Natural killer cell treated with Interleukin-12 subunit alpha and Interleukin-12 subunit beta and Interleukin-15 and Interleukin-18, amount 100 ng/mL, for 72 hours (primary cell): ENCODE data around the gene NR6A1. TPM values are rescaled to one million over a fixed set of nuclear protein-coding genes. Genes with fewer than 3 reads are reported as not detected.

Source experiments
- ATAC-seq, 2 donors: fragments of 150-1000 bp; cut with Tn5 transposase in 1 of 2; sonication (Bioruptor Pico), chemical (Tn5 transposase) in 1 of 2; 2 replicates each; pipeline ENCODE4 v1.10.0; 2021
- DNase-seq: peaks from one replicate; pipeline ENCODE4 v3.0.0; 2022; ENCODE audit warnings: low spot score
- H3K27ac Mint-ChIP-seq, 2 donors: 1 replicate in 1 of 2; 2 replicates in 1 of 2; pipeline ENCODE4 v1.8.0; 2022; ENCODE audit warnings: mixed read lengths in 2 of 2, mild to moderate bottlenecking in 1 of 2, moderate library complexity in 1 of 2
- H3K27me3 Mint-ChIP-seq, 2 donors: 1 replicate in 1 of 2; 2 replicates in 1 of 2; pipeline ENCODE4 v1.8.0; 2022; ENCODE audit warnings: mixed read lengths in 2 of 2
- H3K36me3 Mint-ChIP-seq: one replicate; pipeline ENCODE4 v1.8.0; 2022; ENCODE audit warnings: mixed read lengths
- H3K4me1 Mint-ChIP-seq, 2 donors: 1 replicate in 1 of 2; 2 replicates in 1 of 2; pipeline ENCODE4 v1.8.0; 2022; ENCODE audit warnings: low read depth in 2 of 2, mixed read lengths in 2 of 2, mild to moderate bottlenecking in 1 of 2
- H3K4me3 Mint-ChIP-seq: one replicate; pipeline ENCODE4 v1.8.0; 2022; ENCODE audit warnings: mixed read lengths
- H3K9me3 Mint-ChIP-seq: 2 replicates; pipeline ENCODE4 v1.8.0; 2022; ENCODE audit warnings: mixed read lengths
- total RNA-seq, 2 donors: library from RNA; stranded (reverse); gene quantifications; one replicate each; pipeline ENCODE4 v1.2.3, GENCODE V29; 2022

Gene NR6A1
- total RNA-seq, 2 donors from 2014 or later, result 2.0 to 3.8 TPM

DNA sequence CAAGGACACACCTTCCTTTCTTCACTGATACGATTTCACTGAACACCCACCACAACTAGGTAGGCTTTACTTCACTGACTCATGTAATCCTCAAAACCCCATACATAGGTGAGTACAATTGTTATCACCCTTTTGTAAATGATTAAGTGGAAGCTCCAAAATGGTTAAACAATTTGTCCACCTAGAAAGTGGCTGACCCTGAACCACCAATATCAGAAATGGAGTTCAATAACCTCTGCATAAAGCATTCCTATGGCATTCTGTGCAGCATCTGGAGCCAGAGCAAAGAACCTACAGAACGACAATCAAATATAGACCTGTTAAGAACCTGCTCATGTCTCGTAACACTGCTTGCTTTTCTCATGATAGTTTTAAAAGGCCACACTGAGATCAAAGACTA, 213.2 kb downstream of the NR6A1 start:
- ATAC-seq, result no peak
- Mint-ChIP-seq H3K4me3 (no peak overlapping the region), H3K36me3 (no peaks in the 10 kb centered on the region), H3K27me3 (peaks cover 7 to 8% of the 10 kb centered on the region in 2 donors), H3K27ac (no peak overlapping the region), H3K4me1 (no peaks in the 10 kb centered on the region), H3K9me3 (no peaks in the 10 kb centered on the region)
- no peak for DNase-seq

DNA sequence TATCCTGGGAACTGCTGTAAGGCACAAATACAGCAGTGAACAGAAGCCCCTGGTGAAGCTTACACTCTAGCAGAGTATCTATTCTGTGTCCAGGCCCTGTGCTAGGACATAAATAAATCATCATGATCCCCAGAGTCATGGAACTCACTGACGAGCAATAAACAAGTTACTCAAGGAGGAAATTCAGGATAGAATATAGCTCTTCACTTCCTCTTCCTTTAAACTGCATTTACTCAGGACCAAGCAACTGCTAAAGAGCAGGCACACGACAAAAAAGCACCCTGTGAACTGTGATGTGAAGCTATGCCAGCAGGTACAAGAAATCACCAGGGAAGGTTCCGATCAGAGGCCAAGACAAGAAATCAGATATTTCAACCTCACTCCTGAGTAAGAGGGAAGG, 216.1 kb downstream of the NR6A1 start:
- Mint-ChIP-seq H3K9me3 (no peaks in the 10 kb centered on the region), H3K4me1 (no peaks in the 10 kb centered on the region), H3K27me3 (peaks cover 7 to 8% of the 10 kb centered on the region in 2 donors), H3K4me3 (no peak overlapping the region), H3K27ac (no peak overlapping the region), H3K36me3 (no peaks in the 10 kb centered on the region)
- ATAC-seq (no peak), DNase-seq (no peak)

DNA sequence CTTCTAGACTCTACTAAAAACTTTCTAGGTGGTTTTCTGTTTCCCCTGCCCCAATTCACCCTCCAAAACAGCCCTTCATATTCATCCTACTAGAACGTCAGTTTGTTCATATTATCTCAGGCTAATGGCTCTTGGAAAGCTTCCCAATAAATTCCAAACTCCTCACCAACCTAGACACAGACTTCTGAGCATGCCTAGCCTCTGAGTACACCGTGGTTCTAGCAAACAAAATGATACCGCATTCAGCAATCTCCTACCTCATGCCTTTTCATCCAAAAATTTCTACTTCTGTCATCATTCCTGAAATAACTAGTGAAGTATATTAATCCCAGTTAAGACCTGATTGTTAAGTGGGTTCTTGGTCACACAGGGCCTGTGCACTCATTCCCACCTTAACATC, 217.4 kb downstream of the NR6A1 start:
- H3K27me3 Mint-ChIP-seq, result peaks cover 12 to 13% of the 10 kb centered on the region in 2 donors
- DNase-seq (no peak), ATAC-seq (no peak)
- H3K27ac Mint-ChIP-seq, result no peak overlapping the region
- H3K36me3 Mint-ChIP-seq, result no peaks in the 10 kb centered on the region
- peaks cover 0 to 4% of the 10 kb centered on the region in 2 donors for H3K4me1 Mint-ChIP-seq
- no peaks in the 10 kb centered on the region for H3K9me3 Mint-ChIP-seq
- no peak overlapping the region for H3K4me3 Mint-ChIP-seq

DNA sequence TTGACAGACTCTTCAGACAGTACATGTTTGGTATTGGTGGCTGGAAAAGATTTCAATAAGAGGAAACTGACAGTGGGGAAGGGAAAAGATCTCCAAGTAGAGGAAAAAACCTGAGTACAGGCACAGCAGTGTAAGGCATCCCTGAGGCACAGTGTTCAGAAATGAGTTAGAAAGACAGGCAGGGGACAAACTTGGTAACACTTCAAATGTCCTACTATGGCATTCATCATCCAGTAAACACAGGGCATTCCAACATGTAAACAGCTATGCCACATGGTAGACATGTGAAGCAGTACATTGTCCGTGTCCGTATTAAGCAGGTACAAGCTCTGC, 218.9 kb downstream of the NR6A1 start:
- Mint-ChIP-seq H3K9me3 (no peaks in the 10 kb centered on the region), H3K4me3 (no peak overlapping the region), H3K4me1 (peaks cover 0 to 8% of the 10 kb centered on the region in 2 donors), H3K27ac (no peak overlapping the region), H3K36me3 (no peaks in the 10 kb centered on the region), H3K27me3 (peaks cover 19 to 23% of the 10 kb centered on the region in 2 donors)
- ATAC-seq (no peak), DNase-seq (no peak)

DNA sequence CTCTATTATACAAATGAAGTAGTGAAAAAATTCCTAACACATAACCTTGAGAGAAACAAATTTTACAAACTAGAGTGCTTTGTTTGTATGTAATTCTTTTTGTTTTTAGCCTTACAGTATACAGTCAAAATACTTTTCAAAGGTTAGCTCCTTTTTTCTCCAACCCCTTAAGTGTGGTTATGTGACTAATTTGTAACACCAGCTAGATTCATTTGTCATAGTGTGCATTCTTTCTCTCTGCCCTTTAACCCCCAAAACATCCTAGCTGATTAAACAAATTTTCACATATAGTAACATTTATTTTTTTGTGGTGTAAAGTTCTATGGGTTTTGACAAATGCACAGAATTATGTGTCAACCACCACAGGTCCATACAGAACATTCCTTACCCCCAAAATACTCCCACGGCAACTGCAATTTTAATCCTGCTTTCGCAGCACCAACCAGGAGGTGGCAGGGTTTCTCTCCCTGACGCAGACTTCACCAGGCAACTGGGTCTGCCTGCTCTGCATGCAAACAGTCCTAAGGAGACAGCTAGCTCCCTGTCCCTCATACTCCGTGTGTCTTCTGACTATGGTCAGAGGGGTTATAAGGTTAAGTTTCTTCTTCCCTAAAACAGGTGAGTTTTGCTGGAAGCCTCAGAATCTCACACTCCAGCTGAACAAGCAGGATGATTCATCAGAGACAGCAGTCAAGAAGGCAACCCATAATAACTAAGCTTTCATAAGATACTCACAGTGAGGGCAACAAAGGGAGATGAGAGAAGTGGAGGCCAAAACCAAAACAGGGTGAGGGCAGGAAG, 219.4 kb downstream of the NR6A1 start:
- H3K27me3 Mint-ChIP-seq, result peaks cover 23 to 28% of the 10 kb centered on the region in 2 donors
- H3K36me3 Mint-ChIP-seq, result no peaks in the 10 kb centered on the region
- ATAC-seq (peak; percentile 62 to 75), DNase-seq (no peak)
- H3K4me1 Mint-ChIP-seq, result peaks cover 0 to 8% of the 10 kb centered on the region in 2 donors
- no peak overlapping the region for H3K27ac Mint-ChIP-seq
- no peaks in the 10 kb centered on the region for H3K9me3 Mint-ChIP-seq
- H3K4me3 Mint-ChIP-seq, result no peak overlapping the region

DNA sequence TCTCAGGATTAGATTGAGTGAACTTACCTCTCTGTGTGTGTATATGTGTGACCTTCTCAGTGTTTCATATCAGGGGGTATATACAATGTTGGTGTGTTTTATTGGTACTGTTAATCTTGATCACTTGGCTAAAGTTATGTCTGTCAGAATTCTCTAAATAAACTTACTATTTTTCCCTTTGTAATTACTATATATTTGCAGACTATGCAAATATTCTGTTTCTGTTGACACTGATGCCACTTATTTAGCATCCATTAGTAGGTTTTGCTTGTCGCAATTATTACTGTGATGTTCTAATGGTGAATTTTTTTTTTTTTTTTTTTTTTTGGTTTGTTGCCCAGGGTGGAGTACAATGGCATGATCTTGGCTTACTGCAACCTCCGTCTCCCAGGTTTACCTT, 221.0 kb downstream of the NR6A1 start:
- Mint-ChIP-seq H3K4me1 (peaks cover 0 to 8% of the 10 kb centered on the region in 2 donors), H3K27ac (no peak overlapping the region), H3K27me3 (peaks cover 20 to 25% of the 10 kb centered on the region in 2 donors), H3K36me3 (no peaks in the 10 kb centered on the region), H3K4me3 (no peak overlapping the region), H3K9me3 (no peaks in the 10 kb centered on the region)
- no peak for ATAC-seq
- no peak for DNase-seq

DNA sequence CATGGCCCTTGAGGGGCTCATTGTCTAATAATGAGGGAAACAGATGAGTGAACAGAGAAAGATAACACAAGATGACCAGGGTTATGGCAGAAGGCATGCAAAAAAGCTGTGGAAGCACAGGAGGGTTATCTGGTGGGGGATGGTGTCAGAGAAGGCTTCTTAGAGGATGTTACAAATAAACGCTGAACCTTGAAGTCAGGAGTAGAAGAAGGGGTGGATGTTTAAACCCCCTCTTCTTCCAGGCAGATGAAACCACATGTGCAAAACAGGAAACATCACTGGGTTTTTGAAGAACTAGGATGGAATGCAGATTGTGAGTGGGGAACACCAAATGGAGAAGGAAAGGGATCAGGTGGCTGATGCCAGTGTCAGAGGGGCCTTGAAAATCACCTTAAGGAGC, 222.1 kb downstream of the NR6A1 start:
- DNase-seq (no peak), ATAC-seq (no peak)
- H3K27me3 Mint-ChIP-seq, result peaks cover 20 to 25% of the 10 kb centered on the region in 2 donors
- H3K4me1 Mint-ChIP-seq, result peaks cover 0 to 8% of the 10 kb centered on the region in 2 donors
- H3K36me3 Mint-ChIP-seq, result no peaks in the 10 kb centered on the region
- H3K4me3 Mint-ChIP-seq, result no peak overlapping the region
- H3K27ac Mint-ChIP-seq, result no peak overlapping the region
- H3K9me3 Mint-ChIP-seq, result no peaks in the 10 kb centered on the region

DNA sequence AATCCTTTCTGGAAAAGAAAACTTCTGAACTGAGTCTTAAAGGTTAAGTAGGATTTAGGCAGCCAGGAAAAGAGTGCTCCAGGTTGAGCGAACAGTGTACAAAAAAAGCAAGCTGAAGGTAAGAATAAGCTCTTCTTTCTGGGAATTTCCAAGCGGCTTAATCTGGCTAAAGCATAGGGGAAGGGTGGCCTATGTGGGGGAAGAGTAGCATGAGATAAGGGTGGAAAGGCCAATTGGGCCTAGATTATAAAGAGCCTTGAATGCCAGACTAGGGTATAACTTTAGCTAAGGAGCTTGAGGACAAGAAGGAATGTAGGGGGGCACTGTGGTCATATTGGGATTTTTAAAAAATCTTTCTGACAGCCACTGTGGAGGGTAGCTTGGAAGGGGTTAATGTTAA, 226.6 kb downstream of the NR6A1 start:
- no peak overlapping the region for H3K4me3 Mint-ChIP-seq
- peaks cover 0 to 8% of the 10 kb centered on the region in 2 donors for H3K4me1 Mint-ChIP-seq
- DNase-seq, result no peak
- peaks cover 23 to 31% of the 10 kb centered on the region in 2 donors for H3K27me3 Mint-ChIP-seq
- ATAC-seq, result no peak
- H3K27ac Mint-ChIP-seq, result no peak overlapping the region
- H3K36me3 Mint-ChIP-seq, result no peaks in the 10 kb centered on the region
- no peaks in the 10 kb centered on the region for H3K9me3 Mint-ChIP-seq

DNA sequence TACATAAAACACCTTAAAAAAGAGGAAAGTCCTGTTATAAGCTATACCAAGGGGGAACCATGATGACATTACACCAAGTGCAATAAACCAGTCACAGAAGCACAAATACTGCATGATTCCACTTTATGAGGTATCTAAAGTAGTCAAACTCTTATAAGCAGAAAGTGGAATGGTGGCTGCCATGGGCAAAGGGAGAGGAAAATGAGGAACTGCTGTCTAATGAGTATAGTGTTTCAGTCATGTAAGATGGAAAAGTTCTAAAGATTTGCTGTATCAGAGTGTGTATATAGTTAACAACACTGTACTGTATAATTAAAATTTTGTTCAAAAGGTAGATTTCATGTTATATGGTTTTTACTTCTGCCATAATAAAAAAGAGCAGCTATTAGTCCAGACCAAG, 229.3 kb downstream of the NR6A1 start:
- H3K9me3 Mint-ChIP-seq, result no peaks in the 10 kb centered on the region
- H3K4me1 Mint-ChIP-seq, result no peaks in the 10 kb centered on the region
- H3K27me3 Mint-ChIP-seq, result peaks cover 10 to 11% of the 10 kb centered on the region in 2 donors
- no peak for DNase-seq
- H3K36me3 Mint-ChIP-seq, result no peaks in the 10 kb centered on the region
- ATAC-seq, result no peak
- no peak overlapping the region for H3K27ac Mint-ChIP-seq
- H3K4me3 Mint-ChIP-seq, result no peak overlapping the region

DNA sequence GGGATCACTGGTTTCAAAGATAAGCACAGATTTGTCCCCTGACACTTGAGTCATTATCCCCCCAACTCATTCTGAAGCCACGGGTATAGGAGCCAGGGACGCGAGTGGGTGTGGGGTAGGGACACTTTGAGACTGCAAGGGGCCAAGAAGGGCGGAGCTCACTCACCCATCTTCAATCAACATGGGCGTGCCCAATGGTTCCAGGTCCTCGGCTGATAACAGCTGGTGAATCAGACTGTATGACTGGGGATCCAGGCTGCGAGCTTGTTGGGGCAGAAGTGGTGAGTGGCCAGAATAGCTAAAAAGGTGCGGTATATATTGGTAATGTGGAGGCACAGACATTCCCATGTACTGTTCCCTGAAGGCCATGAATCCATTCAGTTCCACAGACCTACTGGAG, 233.2 kb downstream of the NR6A1 start:
- Mint-ChIP-seq H3K4me1 (no peaks in the 10 kb centered on the region), H3K27ac (no peak overlapping the region), H3K4me3 (no peak overlapping the region), H3K36me3 (no peaks in the 10 kb centered on the region), H3K27me3 (peaks cover 6 to 10% of the 10 kb centered on the region in 2 donors), H3K9me3 (no peaks in the 10 kb centered on the region)
- DNase-seq (no peak), ATAC-seq (no peak)

DNA sequence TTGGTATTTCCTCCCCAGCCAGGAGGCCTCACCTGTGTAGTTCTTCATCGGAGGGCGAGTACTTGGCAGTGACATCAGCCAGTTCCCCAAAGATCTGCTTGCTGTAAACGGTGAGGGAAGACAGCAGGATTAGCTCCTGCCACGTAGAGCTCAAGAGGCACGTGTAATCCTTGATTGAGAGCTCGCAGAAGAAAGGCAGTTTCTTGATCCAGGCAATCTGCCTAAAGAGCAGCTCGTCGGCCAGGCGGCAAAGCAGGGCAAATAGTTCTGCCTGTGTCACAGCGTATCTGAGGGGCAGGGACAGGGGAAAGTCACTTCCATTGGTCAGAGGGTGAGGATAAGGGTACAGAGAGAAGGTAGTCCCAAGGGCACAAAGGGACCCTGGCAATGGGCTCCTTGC, 235.3 kb downstream of the NR6A1 start:
- H3K36me3 Mint-ChIP-seq, result no peaks in the 10 kb centered on the region
- no peaks in the 10 kb centered on the region for H3K9me3 Mint-ChIP-seq
- peaks cover 8 to 13% of the 10 kb centered on the region in 2 donors for H3K27me3 Mint-ChIP-seq
- H3K27ac Mint-ChIP-seq, result no peak overlapping the region
- DNase-seq (no peak), ATAC-seq (no peak)
- H3K4me1 Mint-ChIP-seq, result no peaks in the 10 kb centered on the region
- no peak overlapping the region for H3K4me3 Mint-ChIP-seq

DNA sequence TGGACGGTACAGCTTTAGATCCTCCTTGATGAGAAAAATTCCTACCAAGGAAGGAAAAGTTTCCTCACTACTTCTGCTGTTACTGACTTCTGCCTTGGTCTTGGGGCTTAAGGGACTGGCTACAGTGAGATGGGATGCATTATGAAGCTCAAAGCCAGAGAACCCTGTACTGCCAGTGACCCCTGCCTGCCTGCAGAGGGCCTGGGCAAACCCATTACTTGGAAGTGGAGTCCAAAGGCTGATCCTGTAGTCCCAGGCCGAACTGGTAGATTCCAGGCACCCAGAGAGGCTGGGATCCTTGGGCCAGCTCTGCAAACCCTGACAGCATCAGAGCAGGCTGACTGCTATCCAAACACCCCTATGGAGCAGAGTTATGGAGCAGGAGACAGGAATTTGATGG, 238.2 kb downstream of the NR6A1 start:
- H3K9me3 Mint-ChIP-seq, result no peaks in the 10 kb centered on the region
- DNase-seq (no peak), ATAC-seq (no peak)
- H3K27ac Mint-ChIP-seq, result no peak overlapping the region
- no peak overlapping the region for H3K4me3 Mint-ChIP-seq
- no peaks in the 10 kb centered on the region for H3K36me3 Mint-ChIP-seq
- peaks cover 3 to 7% of the 10 kb centered on the region in 2 donors for H3K27me3 Mint-ChIP-seq
- no peaks in the 10 kb centered on the region for H3K4me1 Mint-ChIP-seq

DNA sequence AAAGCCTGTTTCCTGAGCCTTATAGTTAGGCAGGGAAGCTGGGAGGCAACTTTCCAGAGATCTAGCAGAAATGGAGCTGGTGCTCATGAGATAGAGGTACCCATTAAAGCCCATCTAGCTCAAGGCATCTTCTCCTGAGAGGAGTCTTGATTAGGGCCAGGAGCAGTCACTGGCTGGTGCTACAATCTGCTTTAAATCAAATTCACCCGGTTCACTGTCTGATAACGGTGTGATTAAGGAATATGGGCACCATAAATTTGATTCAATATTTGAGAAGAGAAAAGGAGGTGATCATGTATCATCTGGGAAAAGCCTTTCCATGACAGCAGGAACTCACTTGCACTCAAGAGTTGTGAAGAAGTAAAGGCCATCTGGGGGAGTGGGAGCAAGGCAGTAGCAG, 240.0 kb downstream of the NR6A1 start:
- Mint-ChIP-seq H3K4me3 (no peak overlapping the region), H3K27ac (no peak overlapping the region), H3K9me3 (no peaks in the 10 kb centered on the region), H3K36me3 (no peaks in the 10 kb centered on the region), H3K27me3 (peaks cover 3 to 7% of the 10 kb centered on the region in 2 donors), H3K4me1 (no peaks in the 10 kb centered on the region)
- DNase-seq, result no peak
- no peak for ATAC-seq

DNA sequence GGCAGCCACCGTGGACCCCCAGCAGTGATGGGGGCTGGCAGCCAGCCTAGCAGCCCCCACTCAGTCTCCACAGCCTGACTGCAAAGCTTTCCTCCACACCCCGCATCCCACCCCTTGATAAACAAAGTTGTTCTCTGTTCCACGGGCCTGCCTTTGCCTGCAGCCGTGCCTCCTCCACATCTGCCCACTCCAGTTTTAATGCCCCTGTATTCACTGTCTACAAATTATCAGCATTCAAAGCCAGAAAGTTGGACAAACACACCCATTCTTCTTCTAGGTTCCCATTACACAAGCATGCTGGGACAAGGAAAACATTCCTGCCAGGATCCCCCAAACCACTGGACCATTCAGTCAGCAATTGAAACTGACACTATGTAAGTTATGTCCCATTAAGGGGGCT, 240.9 kb downstream of the NR6A1 start:
- Mint-ChIP-seq H3K4me3 (no peak overlapping the region), H3K27ac (no peak overlapping the region), H3K27me3 (peaks cover 0 to 7% of the 10 kb centered on the region in 2 donors), H3K4me1 (no peaks in the 10 kb centered on the region), H3K9me3 (no peaks in the 10 kb centered on the region), H3K36me3 (no peaks in the 10 kb centered on the region)
- ATAC-seq (no peak), DNase-seq (no peak)

DNA sequence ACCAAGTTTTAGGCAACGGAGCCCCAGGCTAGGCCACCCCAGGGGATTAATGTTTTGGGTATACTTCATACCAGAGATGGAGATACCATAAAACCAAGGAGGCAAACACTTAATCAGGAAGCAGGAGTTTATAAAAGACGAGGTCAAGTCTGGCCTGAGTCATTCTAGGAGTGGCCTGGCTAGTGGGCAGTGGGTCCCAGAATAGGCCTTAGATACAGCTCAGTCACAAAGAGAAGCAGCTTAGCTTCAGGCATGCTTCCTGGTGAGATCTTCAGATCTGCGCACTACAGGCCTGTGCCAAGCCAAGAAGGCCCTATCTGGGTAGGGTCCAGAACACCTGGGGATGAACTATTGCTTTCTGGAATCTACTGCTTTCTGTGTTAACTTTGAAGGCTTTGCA, 243.3 kb downstream of the NR6A1 start:
- DNase-seq (no peak), ATAC-seq (no peak)
- H3K4me3 Mint-ChIP-seq, result no peak overlapping the region
- no peaks in the 10 kb centered on the region for H3K9me3 Mint-ChIP-seq
- no peak overlapping the region for H3K27ac Mint-ChIP-seq
- H3K4me1 Mint-ChIP-seq, result no peaks in the 10 kb centered on the region
- H3K27me3 Mint-ChIP-seq, result peaks cover 0 to 7% of the 10 kb centered on the region in 2 donors
- no peaks in the 10 kb centered on the region for H3K36me3 Mint-ChIP-seq
